Activated B cell treated with CpG ODN at 0.5 μM for 24 hours (primary cell): ENCODE results near the gene NPW. TPM values are rescaled to one million over a fixed set of nuclear protein-coding genes. Genes with fewer than 3 reads are reported as not detected.

ENCODE experiments used
- ATAC-seq: fragments of 200-7000 bp; cut with Tn5 transposase; one replicate; pipeline ENCODE4 v1.10.0; 2021; ENCODE audit warnings: low read depth, mild to moderate bottlenecking, moderate library complexity
- CTCF ChIA-PET: fragments of 350-600 bp; sonication (Branson Sonifier 250); formaldehyde crosslinking; loops from one replicate; lab custom pipeline; 2021; ENCODE audit warnings: antibody characterized with exemption; lab: Charles Lee
- POLR2A ChIA-PET: fragments of 350-600 bp; sonication (Branson Sonifier 250); formaldehyde crosslinking; loops from one replicate; lab custom pipeline; 2021; ENCODE audit warnings: antibody characterized with exemption; lab: Charles Lee
- DNase-seq: peaks from one replicate; pipeline ENCODE4 v3.0.0; 2022
- H3K27ac Mint-ChIP-seq: one replicate; pipeline ENCODE4 v1.8.0; 2020; ENCODE audit warnings: mixed read lengths
- H3K27me3 Mint-ChIP-seq: one replicate; pipeline ENCODE4 v1.8.0; 2021; ENCODE audit warnings: mixed read lengths
- H3K36me3 Mint-ChIP-seq: one replicate; pipeline ENCODE4 v1.8.0; 2021; ENCODE audit warnings: low read depth, mixed read lengths
- H3K4me1 Mint-ChIP-seq: one replicate; pipeline ENCODE4 v1.8.0; 2021; ENCODE audit warnings: mixed read lengths
- H3K4me3 Mint-ChIP-seq: one replicate; pipeline ENCODE4 v1.8.0; 2020; ENCODE audit warnings: mild to moderate bottlenecking, mixed read lengths
- H3K9me3 Mint-ChIP-seq: one replicate; pipeline ENCODE4 v1.8.0; 2020; ENCODE audit warnings: mixed read lengths
- CTCF ChIP-seq: fragments of 200-600 bp; IDR thresholded peaks from one replicate; pipeline ENCODE4 v1.8.0; 2022; ENCODE audit warnings: antibody characterized with exemption, mild to moderate bottlenecking
- intact Hi-C: fragments of 100-400 bp; cut with micrococcal nuclease; formaldehyde crosslinking; loops from one replicate; pipeline ENCODE4 v1.15.1; 2024
- total RNA-seq: library from RNA; stranded (reverse); gene quantifications from 2 replicates; pipeline ENCODE4 v1.2.3, GENCODE V29; 2022

NPW gene
- total RNA-seq, 1 donor from 2014 or later, result 1.5 TPM

DNA sequence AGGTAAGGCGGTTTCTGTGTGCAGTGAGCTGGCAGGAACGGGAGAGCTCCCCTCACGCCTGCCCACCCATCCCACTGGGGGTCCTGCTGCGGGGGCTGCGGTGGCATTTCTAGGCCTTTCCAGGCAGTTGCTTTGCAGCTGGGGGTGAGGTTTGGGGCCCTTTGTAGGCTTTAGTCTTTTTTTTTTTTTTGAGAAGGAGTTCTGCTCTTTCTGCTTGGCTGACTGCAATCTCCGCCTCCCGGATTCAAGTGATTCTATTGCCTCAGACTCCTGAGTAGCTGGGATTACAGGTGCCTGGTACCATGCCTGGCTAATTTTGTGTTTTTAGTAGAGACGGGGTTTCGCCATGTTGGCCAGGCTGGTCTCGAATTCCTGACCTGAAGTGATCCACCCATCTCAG is 39.3 kb downstream of the NPW start:
- H3K4me3 Mint-ChIP-seq, result no peak overlapping the region
- TF ChIP-seq CTCF, result no peak
- H3K9me3 Mint-ChIP-seq, result no peaks in the 10 kb centered on the region
- no peak for ATAC-seq
- no peak for DNase-seq
- no peaks in the 10 kb centered on the region for H3K27me3 Mint-ChIP-seq
- intact Hi-C loops, result no loop called here
- H3K27ac Mint-ChIP-seq, result no peak overlapping the region
- peaks cover 60% of the 10 kb centered on the region for H3K36me3 Mint-ChIP-seq
- no peaks in the 10 kb centered on the region for H3K4me1 Mint-ChIP-seq
- ChIA-PET POLR2A (no interaction called here), CTCF (no interaction called here)

GRCh38 chr16:2060346-2060745 is 40.8 kb downstream of the NPW start:
- intact Hi-C loops, result no loop called here
- no peak overlapping the region for H3K4me3 Mint-ChIP-seq
- ChIA-PET CTCF (no interaction called here), POLR2A (no interaction called here)
- ATAC-seq (no peak), DNase-seq (no peak)
- H3K27me3 Mint-ChIP-seq, result no peaks in the 10 kb centered on the region
- no peaks in the 10 kb centered on the region for H3K9me3 Mint-ChIP-seq
- no peaks in the 10 kb centered on the region for H3K4me1 Mint-ChIP-seq
- no peak overlapping the region for H3K27ac Mint-ChIP-seq
- no peak for TF ChIP-seq CTCF
- peaks cover 55% of the 10 kb centered on the region for H3K36me3 Mint-ChIP-seq

- intact Hi-C loops, result no loop called here
- no peaks in the 10 kb centered on the region for H3K4me1 Mint-ChIP-seq
- ChIA-PET CTCF (no interaction called here), POLR2A (no interaction called here)
- H3K36me3 Mint-ChIP-seq, result peaks cover 59% of the 10 kb centered on the region
- no peak for TF ChIP-seq CTCF
- DNase-seq, result no peak
- H3K9me3 Mint-ChIP-seq, result no peaks in the 10 kb centered on the region
- no peaks in the 10 kb centered on the region for H3K27me3 Mint-ChIP-seq
- no peak overlapping the region for H3K27ac Mint-ChIP-seq
- H3K4me3 Mint-ChIP-seq, result no peak overlapping the region
- ATAC-seq, result no peak
Observed at GRCh38 chr16:2061023-2061422, 41.4 kb downstream of the NPW start.

- ChIA-PET CTCF (no interaction called here), POLR2A (no interaction called here)
- peaks cover 61% of the 10 kb centered on the region for H3K36me3 Mint-ChIP-seq
- H3K4me1 Mint-ChIP-seq, result no peaks in the 10 kb centered on the region
- H3K4me3 Mint-ChIP-seq, result no peak overlapping the region
- no peak for TF ChIP-seq CTCF
- no peaks in the 10 kb centered on the region for H3K9me3 Mint-ChIP-seq
- intact Hi-C loops, result no loop called here
- H3K27ac Mint-ChIP-seq, result no peak overlapping the region
- no peaks in the 10 kb centered on the region for H3K27me3 Mint-ChIP-seq
- DNase-seq, result no peak
- no peak for ATAC-seq
Observed at GRCh38 chr16:2061526-2061925, 41.9 kb downstream of the NPW start.

GRCh38 chr16:2062801-2063200 is 43.2 kb downstream of the NPW start:
- intact Hi-C loops, result no loop called here
- Mint-ChIP-seq H3K4me3 (no peak overlapping the region), H3K4me1 (no peaks in the 10 kb centered on the region), H3K27me3 (no peaks in the 10 kb centered on the region), H3K9me3 (no peaks in the 10 kb centered on the region), H3K36me3 (peaks cover 60% of the 10 kb centered on the region), H3K27ac (no peak overlapping the region)
- no peak for DNase-seq
- no peak for ATAC-seq
- ChIA-PET POLR2A (no interaction called here), CTCF (no interaction called here)
- TF ChIP-seq CTCF, result no peak
